ENCODE results near the gene CALML6. TPM values are rescaled to one million over a fixed set of nuclear protein-coding genes. Genes with fewer than 3 reads are reported as not detected.

The CALML6 gene
- total RNA-seq, 1 donor from 2014 or later: 0.04 TPM

GRCh38 chr1:1955621-1956094 lies 40.6 kb downstream of the CALML6 start:
- Histone ChIP-seq H3K36me3 (ENCODE audit: control insufficient read depth, insufficient read depth, low read length) (no peaks in the 10 kb centered on the region), H3K4me3 (ENCODE audit: low read depth, low read length) (no peak overlapping the region), H3K27me3 (ENCODE audit: control insufficient read depth, insufficient read depth, low read length) (peaks cover 19% of the 10 kb centered on the region)
- no peak for DNase-seq (ENCODE audit: low read depth)
- no peak for TF ChIP-seq CTCF (IDR thresholded peaks at IDR 0.05; ENCODE audit: insufficient read depth, low read length, poor library complexity, severe bottlenecking)

- no peak overlapping the region for H3K4me3 ChIP-seq (ENCODE audit: low read depth, low read length)
- DNase-seq (ENCODE audit: low read depth): no peak
- TF ChIP-seq CTCF (IDR thresholded peaks at IDR 0.05; ENCODE audit: insufficient read depth, low read length, poor library complexity, severe bottlenecking): no peak
- H3K36me3 ChIP-seq (ENCODE audit: control insufficient read depth, insufficient read depth, low read length): no peaks in the 10 kb centered on the region
- peaks cover 19% of the 10 kb centered on the region for H3K27me3 ChIP-seq (ENCODE audit: control insufficient read depth, insufficient read depth, low read length)
These were observed 41.0 kb downstream of the CALML6 start for GRCh38 chr1:1956101-1956500.

GRCh38 chr1:1956586-1957532 lies 41.8 kb downstream of the CALML6 start:
- peaks cover 22% of the 10 kb centered on the region for H3K27me3 ChIP-seq (ENCODE audit: control insufficient read depth, insufficient read depth, low read length)
- H3K4me3 ChIP-seq (ENCODE audit: low read depth, low read length): no peak overlapping the region
- DNase-seq (ENCODE audit: low read depth): no peak
- no peak for TF ChIP-seq CTCF (IDR thresholded peaks at IDR 0.05; ENCODE audit: insufficient read depth, low read length, poor library complexity, severe bottlenecking)
- H3K36me3 ChIP-seq (ENCODE audit: control insufficient read depth, insufficient read depth, low read length): no peaks in the 10 kb centered on the region

- H3K27me3 ChIP-seq (ENCODE audit: control insufficient read depth, insufficient read depth, low read length): peaks cover 23% of the 10 kb centered on the region
- DNase-seq (ENCODE audit: low read depth): no peak
- no peak overlapping the region for H3K4me3 ChIP-seq (ENCODE audit: low read depth, low read length)
- no peaks in the 10 kb centered on the region for H3K36me3 ChIP-seq (ENCODE audit: control insufficient read depth, insufficient read depth, low read length)
- no peak for TF ChIP-seq CTCF (IDR thresholded peaks at IDR 0.05; ENCODE audit: insufficient read depth, low read length, poor library complexity, severe bottlenecking)
These were observed 42.5 kb downstream of the CALML6 start for GRCh38 chr1:1957533-1957961.

GRCh38 chr1:1958071-1958541 lies 43.0 kb downstream of the CALML6 start:
- no peaks in the 10 kb centered on the region for H3K36me3 ChIP-seq (ENCODE audit: control insufficient read depth, insufficient read depth, low read length)
- H3K4me3 ChIP-seq (ENCODE audit: low read depth, low read length): no peak overlapping the region
- no peak for TF ChIP-seq CTCF (IDR thresholded peaks at IDR 0.05; ENCODE audit: insufficient read depth, low read length, poor library complexity, severe bottlenecking)
- peaks cover 27% of the 10 kb centered on the region for H3K27me3 ChIP-seq (ENCODE audit: control insufficient read depth, insufficient read depth, low read length)
- no peak for DNase-seq (ENCODE audit: low read depth)
